PC-3 (cell line): ENCODE data around the gene OBP2A.

Source experiments
- EZH2 ChIP-seq: fragments of 300-600 bp; sonication (generic); IDR thresholded peaks from one replicate; pipeline ENCODE4 v1.6.1; 2017; ENCODE audit warnings: antibody characterized with exemption, mild to moderate bottlenecking, low read length; ENCODE audit not compliant: unreplicated experiment
- TF ChIP-seq, protein P1 (sequence below): fragments of 300-600 bp; sonication (generic); conservative IDR thresholded peaks from 2 replicates; pipeline ENCODE4 v1.5.1; 2017; ENCODE audit warnings: antibody characterized with exemption, low read depth, mild to moderate bottlenecking, low read length

DNA sequence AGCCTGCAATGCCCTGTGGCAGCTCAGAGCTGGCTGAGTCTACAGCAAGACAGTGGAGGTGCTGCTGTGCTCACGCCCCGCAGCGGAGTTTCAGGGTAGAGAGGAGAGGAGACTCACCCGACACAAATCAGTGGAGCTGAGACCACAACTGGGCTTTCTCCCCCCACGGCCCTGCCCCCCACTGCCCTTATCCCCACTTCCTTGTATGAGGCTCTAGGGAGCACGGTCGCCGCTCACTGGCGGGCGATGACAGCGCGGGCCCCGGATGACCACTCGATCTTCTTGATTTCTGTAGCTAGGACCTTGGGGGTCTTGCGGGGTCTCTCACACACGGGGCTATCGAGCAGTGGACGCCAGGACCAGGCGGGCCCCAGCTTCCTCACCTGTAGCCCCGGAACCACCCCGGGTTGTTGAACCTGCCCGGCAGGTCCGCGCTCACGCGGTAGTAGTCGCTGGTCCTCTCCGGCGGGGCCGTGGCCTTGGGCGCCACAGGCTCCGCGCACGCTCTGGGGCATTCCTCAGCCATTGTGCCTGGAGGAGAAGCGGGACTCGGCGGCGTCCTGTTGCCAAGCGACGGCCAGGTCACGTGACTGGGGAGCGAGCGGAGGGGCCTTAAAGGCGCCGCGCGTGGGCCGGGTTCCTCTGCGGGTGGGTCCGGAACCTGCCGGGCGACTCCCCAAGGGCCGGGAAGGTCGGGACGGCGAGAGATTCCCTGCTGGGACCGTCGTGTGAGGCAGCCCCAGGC is 46.4 kb upstream of the OBP2A start:
- TF ChIP-seq, protein P1, sequence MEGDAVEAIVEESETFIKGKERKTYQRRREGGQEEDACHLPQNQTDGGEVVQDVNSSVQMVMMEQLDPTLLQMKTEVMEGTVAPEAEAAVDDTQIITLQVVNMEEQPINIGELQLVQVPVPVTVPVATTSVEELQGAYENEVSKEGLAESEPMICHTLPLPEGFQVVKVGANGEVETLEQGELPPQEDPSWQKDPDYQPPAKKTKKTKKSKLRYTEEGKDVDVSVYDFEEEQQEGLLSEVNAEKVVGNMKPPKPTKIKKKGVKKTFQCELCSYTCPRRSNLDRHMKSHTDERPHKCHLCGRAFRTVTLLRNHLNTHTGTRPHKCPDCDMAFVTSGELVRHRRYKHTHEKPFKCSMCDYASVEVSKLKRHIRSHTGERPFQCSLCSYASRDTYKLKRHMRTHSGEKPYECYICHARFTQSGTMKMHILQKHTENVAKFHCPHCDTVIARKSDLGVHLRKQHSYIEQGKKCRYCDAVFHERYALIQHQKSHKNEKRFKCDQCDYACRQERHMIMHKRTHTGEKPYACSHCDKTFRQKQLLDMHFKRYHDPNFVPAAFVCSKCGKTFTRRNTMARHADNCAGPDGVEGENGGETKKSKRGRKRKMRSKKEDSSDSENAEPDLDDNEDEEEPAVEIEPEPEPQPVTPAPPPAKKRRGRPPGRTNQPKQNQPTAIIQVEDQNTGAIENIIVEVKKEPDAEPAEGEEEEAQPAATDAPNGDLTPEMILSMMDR: 0 out of 2 replicates have a peak, but pooled peaks have one; percentile 13
- no peak for TF ChIP-seq EZH2
